Measurements from ENCODE around the gene PCNX2. TPM values are rescaled to one million over a fixed set of nuclear protein-coding genes. Genes with fewer than 3 reads are reported as not detected.

Gene PCNX2
- total and polyA plus RNA-seq, 2 experiments from 2014 or later, result 42.9 to 88.3 TPM

DNA sequence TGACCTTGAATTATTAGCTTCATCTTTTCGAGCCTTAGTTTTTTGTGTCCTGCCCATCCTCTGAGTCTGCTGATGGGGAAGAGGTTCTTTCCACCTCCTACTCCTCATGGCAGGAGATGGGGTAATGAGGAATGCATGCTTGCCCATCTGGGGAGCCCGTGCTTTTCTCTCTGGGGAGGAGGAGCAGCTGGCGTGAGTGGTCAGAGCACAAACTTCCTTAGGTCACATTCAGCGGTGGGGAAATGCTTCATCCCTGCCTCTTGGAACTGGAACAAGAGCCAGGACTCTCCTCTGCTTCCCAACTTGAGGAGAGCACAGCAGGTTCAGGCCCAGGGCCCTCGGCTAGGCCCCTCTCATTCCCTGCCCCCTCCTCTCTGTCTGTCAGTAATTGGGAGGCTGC, 155.0 kb downstream of the PCNX2 start:
- peaks cover 31% of the 10 kb centered on the region for H3K36me3 Mint-ChIP-seq (ENCODE audit: low read depth)
- no peak overlapping the region for H3K4me2 ChIP-seq
- DNase-seq (ENCODE audit: low spot score), result no peak
- peaks cover 6% of the 10 kb centered on the region for H3K27me3 Mint-ChIP-seq (ENCODE audit: insufficient read depth, low read depth, poor library complexity)
- H3K4me1 ChIP-seq (ENCODE audit: insufficient read depth), result no peaks in the 10 kb centered on the region
- peak; percentile 36; the same call in 2 of the 3 replicates for ATAC-seq
- no peaks in the 10 kb centered on the region for H3F3A ChIP-seq (replicated peaks; ENCODE audit: low read depth)
- H2AFZ ChIP-seq, result no peak overlapping the region
- no peaks in the 10 kb centered on the region for H3K79me2 ChIP-seq (replicated peaks; ENCODE audit: insufficient read depth)
- H3K4me3 ChIP-seq, result no peak overlapping the region
- H3K36me3 ChIP-seq (ENCODE audit: insufficient read depth), result peaks cover 31% of the 10 kb centered on the region; the same call in 1 of the 2 replicates
- no peaks in the 10 kb centered on the region for H3K27me3 ChIP-seq (ENCODE audit: insufficient read depth)
- no peaks in the 10 kb centered on the region for H3K9me3 Mint-ChIP-seq
- peaks cover 7% of the 10 kb centered on the region; the same call in 2 of the 3 replicates for H3K4me1 Mint-ChIP-seq
- H3K4me3 Mint-ChIP-seq, result no peak overlapping the region
- TF ChIP-seq NANOG (IDR thresholded peaks at IDR 0.05; ENCODE audit: borderline replicate concordance) (no peak), STAT1 (IDR thresholded peaks at IDR 0.05; ENCODE audit: unreplicated experiment) (no peak), JUNB (IDR thresholded peaks at IDR 0.05; ENCODE audit: unreplicated experiment) (no peak), POLR2AphosphoS5 (IDR thresholded peaks at IDR 0.05; ENCODE audit: low read depth) (no peak), EZH2phosphoT487 (IDR thresholded peaks at IDR 0.05; ENCODE audit: unreplicated experiment) (no peak), ZNF331 (CRISPR knock-in tag; IDR thresholded peaks at IDR 0.05; ENCODE audit: low read depth) (no peak), CREB1 (CRISPR knock-in tag; IDR thresholded peaks at IDR 0.05; ENCODE audit: low read depth) (no peak), ZNF114 (CRISPR knock-in tag; IDR thresholded peaks at IDR 0.05) (no peak), EZH2 (IDR thresholded peaks at IDR 0.05; ENCODE audit: low read depth, unreplicated experiment) (no peak)
- TF ChIP-seq, protein P1, sequence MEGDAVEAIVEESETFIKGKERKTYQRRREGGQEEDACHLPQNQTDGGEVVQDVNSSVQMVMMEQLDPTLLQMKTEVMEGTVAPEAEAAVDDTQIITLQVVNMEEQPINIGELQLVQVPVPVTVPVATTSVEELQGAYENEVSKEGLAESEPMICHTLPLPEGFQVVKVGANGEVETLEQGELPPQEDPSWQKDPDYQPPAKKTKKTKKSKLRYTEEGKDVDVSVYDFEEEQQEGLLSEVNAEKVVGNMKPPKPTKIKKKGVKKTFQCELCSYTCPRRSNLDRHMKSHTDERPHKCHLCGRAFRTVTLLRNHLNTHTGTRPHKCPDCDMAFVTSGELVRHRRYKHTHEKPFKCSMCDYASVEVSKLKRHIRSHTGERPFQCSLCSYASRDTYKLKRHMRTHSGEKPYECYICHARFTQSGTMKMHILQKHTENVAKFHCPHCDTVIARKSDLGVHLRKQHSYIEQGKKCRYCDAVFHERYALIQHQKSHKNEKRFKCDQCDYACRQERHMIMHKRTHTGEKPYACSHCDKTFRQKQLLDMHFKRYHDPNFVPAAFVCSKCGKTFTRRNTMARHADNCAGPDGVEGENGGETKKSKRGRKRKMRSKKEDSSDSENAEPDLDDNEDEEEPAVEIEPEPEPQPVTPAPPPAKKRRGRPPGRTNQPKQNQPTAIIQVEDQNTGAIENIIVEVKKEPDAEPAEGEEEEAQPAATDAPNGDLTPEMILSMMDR (conservative IDR thresholded peaks at IDR 0.05; ENCODE audit: low read depth in 2 of 2), result no peak
- TF ChIP-seq, protein P2, sequence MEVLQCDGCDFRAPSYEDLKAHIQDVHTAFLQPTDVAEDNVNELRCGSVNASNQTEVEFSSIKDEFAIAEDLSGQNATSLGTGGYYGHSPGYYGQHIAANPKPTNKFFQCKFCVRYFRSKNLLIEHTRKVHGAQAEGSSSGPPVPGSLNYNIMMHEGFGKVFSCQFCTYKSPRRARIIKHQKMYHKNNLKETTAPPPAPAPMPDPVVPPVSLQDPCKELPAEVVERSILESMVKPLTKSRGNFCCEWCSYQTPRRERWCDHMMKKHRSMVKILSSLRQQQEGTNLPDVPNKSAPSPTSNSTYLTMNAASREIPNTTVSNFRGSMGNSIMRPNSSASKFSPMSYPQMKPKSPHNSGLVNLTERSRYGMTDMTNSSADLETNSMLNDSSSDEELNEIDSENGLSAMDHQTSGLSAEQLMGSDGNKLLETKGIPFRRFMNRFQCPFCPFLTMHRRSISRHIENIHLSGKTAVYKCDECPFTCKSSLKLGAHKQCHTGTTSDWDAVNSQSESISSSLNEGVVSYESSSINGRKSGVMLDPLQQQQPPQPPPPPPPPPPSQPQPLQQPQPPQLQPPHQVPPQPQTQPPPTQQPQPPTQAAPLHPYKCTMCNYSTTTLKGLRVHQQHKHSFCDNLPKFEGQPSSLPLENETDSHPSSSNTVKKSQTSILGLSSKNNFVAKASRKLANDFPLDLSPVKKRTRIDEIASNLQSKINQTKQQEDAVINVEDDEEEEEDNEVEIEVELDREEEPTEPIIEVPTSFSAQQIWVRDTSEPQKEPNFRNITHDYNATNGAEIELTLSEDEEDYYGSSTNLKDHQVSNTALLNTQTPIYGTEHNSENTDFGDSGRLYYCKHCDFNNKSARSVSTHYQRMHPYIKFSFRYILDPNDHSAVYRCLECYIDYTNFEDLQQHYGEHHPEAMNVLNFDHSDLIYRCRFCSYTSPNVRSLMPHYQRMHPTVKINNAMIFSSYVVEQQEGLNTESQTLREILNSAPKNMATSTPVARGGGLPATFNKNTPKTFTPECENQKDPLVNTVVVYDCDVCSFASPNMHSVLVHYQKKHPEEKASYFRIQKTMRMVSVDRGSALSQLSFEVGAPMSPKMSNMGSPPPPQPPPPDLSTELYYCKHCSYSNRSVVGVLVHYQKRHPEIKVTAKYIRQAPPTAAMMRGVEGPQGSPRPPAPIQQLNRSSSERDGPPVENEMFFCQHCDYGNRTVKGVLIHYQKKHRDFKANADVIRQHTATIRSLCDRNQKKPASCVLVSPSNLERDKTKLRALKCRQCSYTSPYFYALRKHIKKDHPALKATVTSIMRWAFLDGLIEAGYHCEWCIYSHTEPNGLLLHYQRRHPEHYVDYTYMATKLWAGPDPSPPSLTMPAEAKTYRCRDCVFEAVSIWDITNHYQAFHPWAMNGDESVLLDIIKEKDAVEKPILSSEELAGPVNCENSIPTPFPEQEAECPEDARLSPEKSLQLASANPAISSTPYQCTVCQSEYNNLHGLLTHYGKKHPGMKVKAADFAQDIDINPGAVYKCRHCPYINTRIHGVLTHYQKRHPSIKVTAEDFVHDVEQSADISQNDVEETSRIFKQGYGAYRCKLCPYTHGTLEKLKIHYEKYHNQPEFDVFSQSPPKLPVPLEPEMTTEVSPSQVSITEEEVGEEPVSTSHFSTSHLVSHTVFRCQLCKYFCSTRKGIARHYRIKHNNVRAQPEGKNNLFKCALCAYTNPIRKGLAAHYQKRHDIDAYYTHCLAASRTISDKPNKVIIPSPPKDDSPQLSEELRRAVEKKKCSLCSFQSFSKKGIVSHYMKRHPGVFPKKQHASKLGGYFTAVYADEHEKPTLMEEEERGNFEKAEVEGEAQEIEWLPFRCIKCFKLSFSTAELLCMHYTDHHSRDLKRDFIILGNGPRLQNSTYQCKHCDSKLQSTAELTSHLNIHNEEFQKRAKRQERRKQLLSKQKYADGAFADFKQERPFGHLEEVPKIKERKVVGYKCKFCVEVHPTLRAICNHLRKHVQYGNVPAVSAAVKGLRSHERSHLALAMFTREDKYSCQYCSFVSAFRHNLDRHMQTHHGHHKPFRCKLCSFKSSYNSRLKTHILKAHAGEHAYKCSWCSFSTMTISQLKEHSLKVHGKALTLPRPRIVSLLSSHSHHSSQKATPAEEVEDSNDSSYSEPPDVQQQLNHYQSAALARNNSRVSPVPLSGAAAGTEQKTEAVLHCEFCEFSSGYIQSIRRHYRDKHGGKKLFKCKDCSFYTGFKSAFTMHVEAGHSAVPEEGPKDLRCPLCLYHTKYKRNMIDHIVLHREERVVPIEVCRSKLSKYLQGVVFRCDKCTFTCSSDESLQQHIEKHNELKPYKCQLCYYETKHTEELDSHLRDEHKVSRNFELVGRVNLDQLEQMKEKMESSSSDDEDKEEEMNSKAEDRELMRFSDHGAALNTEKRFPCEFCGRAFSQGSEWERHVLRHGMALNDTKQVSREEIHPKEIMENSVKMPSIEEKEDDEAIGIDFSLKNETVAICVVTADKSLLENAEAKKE (CRISPR knock-in tag; IDR thresholded peaks at IDR 0.05), result no peak
- TF ChIP-seq, protein P3, sequence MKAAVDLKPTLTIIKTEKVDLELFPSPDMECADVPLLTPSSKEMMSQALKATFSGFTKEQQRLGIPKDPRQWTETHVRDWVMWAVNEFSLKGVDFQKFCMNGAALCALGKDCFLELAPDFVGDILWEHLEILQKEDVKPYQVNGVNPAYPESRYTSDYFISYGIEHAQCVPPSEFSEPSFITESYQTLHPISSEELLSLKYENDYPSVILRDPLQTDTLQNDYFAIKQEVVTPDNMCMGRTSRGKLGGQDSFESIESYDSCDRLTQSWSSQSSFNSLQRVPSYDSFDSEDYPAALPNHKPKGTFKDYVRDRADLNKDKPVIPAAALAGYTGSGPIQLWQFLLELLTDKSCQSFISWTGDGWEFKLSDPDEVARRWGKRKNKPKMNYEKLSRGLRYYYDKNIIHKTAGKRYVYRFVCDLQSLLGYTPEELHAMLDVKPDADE (IDR thresholded peaks at IDR 0.05), result no peak
- TF ChIP-seq, protein P4, sequence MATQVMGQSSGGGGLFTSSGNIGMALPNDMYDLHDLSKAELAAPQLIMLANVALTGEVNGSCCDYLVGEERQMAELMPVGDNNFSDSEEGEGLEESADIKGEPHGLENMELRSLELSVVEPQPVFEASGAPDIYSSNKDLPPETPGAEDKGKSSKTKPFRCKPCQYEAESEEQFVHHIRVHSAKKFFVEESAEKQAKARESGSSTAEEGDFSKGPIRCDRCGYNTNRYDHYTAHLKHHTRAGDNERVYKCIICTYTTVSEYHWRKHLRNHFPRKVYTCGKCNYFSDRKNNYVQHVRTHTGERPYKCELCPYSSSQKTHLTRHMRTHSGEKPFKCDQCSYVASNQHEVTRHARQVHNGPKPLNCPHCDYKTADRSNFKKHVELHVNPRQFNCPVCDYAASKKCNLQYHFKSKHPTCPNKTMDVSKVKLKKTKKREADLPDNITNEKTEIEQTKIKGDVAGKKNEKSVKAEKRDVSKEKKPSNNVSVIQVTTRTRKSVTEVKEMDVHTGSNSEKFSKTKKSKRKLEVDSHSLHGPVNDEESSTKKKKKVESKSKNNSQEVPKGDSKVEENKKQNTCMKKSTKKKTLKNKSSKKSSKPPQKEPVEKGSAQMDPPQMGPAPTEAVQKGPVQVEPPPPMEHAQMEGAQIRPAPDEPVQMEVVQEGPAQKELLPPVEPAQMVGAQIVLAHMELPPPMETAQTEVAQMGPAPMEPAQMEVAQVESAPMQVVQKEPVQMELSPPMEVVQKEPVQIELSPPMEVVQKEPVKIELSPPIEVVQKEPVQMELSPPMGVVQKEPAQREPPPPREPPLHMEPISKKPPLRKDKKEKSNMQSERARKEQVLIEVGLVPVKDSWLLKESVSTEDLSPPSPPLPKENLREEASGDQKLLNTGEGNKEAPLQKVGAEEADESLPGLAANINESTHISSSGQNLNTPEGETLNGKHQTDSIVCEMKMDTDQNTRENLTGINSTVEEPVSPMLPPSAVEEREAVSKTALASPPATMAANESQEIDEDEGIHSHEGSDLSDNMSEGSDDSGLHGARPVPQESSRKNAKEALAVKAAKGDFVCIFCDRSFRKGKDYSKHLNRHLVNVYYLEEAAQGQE (IDR thresholded peaks at IDR 0.05; ENCODE audit: unreplicated experiment), result no peak
- no peak overlapping the region for H3K27ac Mint-ChIP-seq
- H3K9me2 ChIP-seq (ENCODE audit: insufficient read depth), result no peaks in the 10 kb centered on the region
- H3K27ac ChIP-seq (ENCODE audit: low read depth), result no peak overlapping the region
- H4K20me1 ChIP-seq (replicated peaks; ENCODE audit: insufficient read depth), result 0 out of 2 replicates have a peak, but pooled peaks cover 3% of the 10 kb centered on the region
